Calu3 (cell line): Measurements from ENCODE around the gene CRYBG3. TPM values are rescaled to one million over a fixed set of nuclear protein-coding genes. Genes with fewer than 3 reads are reported as not detected.

Experiments
- Bru-seq: library from RNA; stranded (reverse); fragments of 400-500 nt; gene quantifications from one replicate; lab custom pipeline; 2021; lab: Mats Ljungman, UMichigan
- BruChase-seq, 2 experiments: library from RNA; stranded (reverse); fragments of 400-500 nt; gene quantifications; one replicate each; lab custom pipeline; 2021; lab: Mats Ljungman, UMichigan
- BruUV-seq: library from RNA; stranded (reverse); fragments of 400-500 nt; replicated peaks from 2 replicates; lab custom pipeline; 2021; lab: Mats Ljungman, UMichigan
- CTCF ChIA-PET: fragments of 300-600 bp; sonication (Branson Sonifier 250); formaldehyde crosslinking; loops from one replicate; lab custom pipeline; 2022; ENCODE audit warnings: antibody characterized with exemption; lab: Charles Lee
- DNase-seq: peaks from one replicate; pipeline ENCODE4 v3.0.0; 2022
- H3K27ac Mint-ChIP-seq: one replicate; pipeline ENCODE4 v1.8.0; 2022; ENCODE audit warnings: mixed read lengths; ENCODE audit not compliant: unreplicated experiment
- H3K27me3 Mint-ChIP-seq: one replicate; pipeline ENCODE4 v1.8.0; 2022; ENCODE audit warnings: mixed read lengths; ENCODE audit not compliant: unreplicated experiment
- H3K36me3 Mint-ChIP-seq: one replicate; pipeline ENCODE4 v1.8.0; 2022; ENCODE audit warnings: mild to moderate bottlenecking, moderate library complexity, mixed read lengths; ENCODE audit not compliant: insufficient read depth, unreplicated experiment
- H3K4me1 Mint-ChIP-seq: one replicate; pipeline ENCODE4 v1.8.0; 2022; ENCODE audit warnings: mild to moderate bottlenecking, low read depth, mixed read lengths; ENCODE audit not compliant: unreplicated experiment
- H3K4me3 Mint-ChIP-seq: one replicate; pipeline ENCODE4 v1.8.0; 2022; ENCODE audit warnings: mild to moderate bottlenecking, low read depth, moderate library complexity, mixed read lengths; ENCODE audit not compliant: unreplicated experiment
- H3K9me3 Mint-ChIP-seq: one replicate; pipeline ENCODE4 v1.8.0; 2022; ENCODE audit warnings: low read depth, mixed read lengths; ENCODE audit not compliant: unreplicated experiment
- CTCF ChIP-seq: fragments of 200-600 bp; IDR thresholded peaks from one replicate; pipeline ENCODE4 v1.8.0; 2022; ENCODE audit warnings: antibody characterized with exemption; ENCODE audit not compliant: unreplicated experiment
- intact Hi-C: fragments of 100-400 bp; cut with micrococcal nuclease; formaldehyde crosslinking; loops from one replicate; pipeline ENCODE4 v1.10.0; 2022; ENCODE audit not compliant: unreplicated experiment
- long read RNA-seq: library from polyadenylated mRNA; stranded (forward); transcript quantifications from one replicate; pipeline ENCODE4 v2.0.0, GENCODE V29; 2022
- total RNA-seq: library from RNA; stranded (reverse); gene quantifications from 2 replicates; pipeline ENCODE4 v1.2.3, GENCODE V29; 2022

Gene CRYBG3
- total RNA-seq (10.3 and 10.6 TPM in 2 replicates), Bru-seq, nascent RNA (percentile 64 among the genes with signal in this experiment), BruChase-seq, experiment 1, labeled RNA remaining after a 6-hour chase (percentile 57 among the genes with signal in this experiment), BruChase-seq, experiment 2, labeled RNA remaining after a 2-hour chase (percentile 56 among the genes with signal in this experiment)
- long read RNA-seq, partial matches to known transcripts: 2 of 12 reads
- long read RNA-seq, other reads (novel, unspliced or antisense): 10 of 12 reads

GRCh38 chr3:97821774-97822358, at the start of gene CRYBG3:
CRYBG3 (plus strand) TSS chr3:97822011; CDS start chr3:97822207, 196 bp downstream.
- peaks cover 25% of the 10 kb centered on the region for H3K36me3 Mint-ChIP-seq
- TF ChIP-seq CTCF: peak; percentile 12
- CTCF ChIA-PET: interaction anchor here (0.6 to 0.9 kb wide), 2 partner anchors 120 to 143 kb away, joined by 3 read pairs; no protein-coding TSS in a partner anchor
- no TSS peak for BruUV-seq
- intact Hi-C loops: loop anchor here (5.0 kb wide), 2 partner anchors 60 to 120 kb away; no protein-coding TSS in a partner anchor
- no peaks in the 10 kb centered on the region for H3K27me3 Mint-ChIP-seq
- DNase-seq: peak; percentile 85
- H3K9me3 Mint-ChIP-seq: no peaks in the 10 kb centered on the region
- peak within 1 kb of the TSS; percentile 73 for H3K27ac Mint-ChIP-seq
- peak within 1 kb of the TSS; percentile 82 for H3K4me3 Mint-ChIP-seq
- H3K4me1 Mint-ChIP-seq: peaks cover 26% of the 10 kb centered on the region

GRCh38 chr3:97772926-97773325, 48.9 kb upstream of the CRYBG3 start:
- intact Hi-C loops: no loop called here
- Mint-ChIP-seq H3K9me3 (no peaks in the 10 kb centered on the region), H3K27ac (no peak overlapping the region), H3K36me3 (no peaks in the 10 kb centered on the region), H3K4me3 (no peak overlapping the region), H3K27me3 (no peaks in the 10 kb centered on the region), H3K4me1 (no peaks in the 10 kb centered on the region)
- no peak for TF ChIP-seq CTCF
- BruUV-seq: no TSS peak
- DNase-seq: no peak
- CTCF ChIA-PET: no interaction called here

GRCh38 chr3:97778152-97778551, 43.7 kb upstream of the CRYBG3 start:
- H3K27me3 Mint-ChIP-seq: no peaks in the 10 kb centered on the region
- no TSS peak for BruUV-seq
- CTCF ChIA-PET: no interaction called here
- intact Hi-C loops: no loop called here
- H3K4me3 Mint-ChIP-seq: no peak overlapping the region
- no peaks in the 10 kb centered on the region for H3K36me3 Mint-ChIP-seq
- no peak overlapping the region for H3K27ac Mint-ChIP-seq
- H3K9me3 Mint-ChIP-seq: no peaks in the 10 kb centered on the region
- no peak for TF ChIP-seq CTCF
- no peaks in the 10 kb centered on the region for H3K4me1 Mint-ChIP-seq
- no peak for DNase-seq

GRCh38 chr3:97793420-97794019, 28.3 kb upstream of the CRYBG3 start:
- Mint-ChIP-seq H3K36me3 (no peaks in the 10 kb centered on the region), H3K4me3 (no peak overlapping the region), H3K27me3 (no peaks in the 10 kb centered on the region), H3K4me1 (no peaks in the 10 kb centered on the region), H3K9me3 (no peaks in the 10 kb centered on the region), H3K27ac (no peak overlapping the region)
- BruUV-seq: no TSS peak
- CTCF ChIA-PET: no interaction called here
- peak; percentile 22 for DNase-seq
- peak; percentile 37 for TF ChIP-seq CTCF
- intact Hi-C loops: loop anchor here (1.0 to 10.0 kb wide), 3 partner anchors 151 to 234 kb away; no protein-coding TSS in a partner anchor
